ENCODE measurements around the gene DYNLRB2.
A peak's percentile ranks its signal among the peaks of the same experiment; 100 is the strongest.

Gene DYNLRB2

GRCh38 chr16:80540516-80541305 lies at the start of gene DYNLRB2:
Gene DYNLRB2 (plus strand): TSS chr16:80540993. CDS start chr16:80541077, 84 bp downstream.
- intact Hi-C loops (cut with DNase I), result loop anchor here (2.0 to 10.0 kb wide), 2 partner anchors 264 to 404 kb away; partner anchors contain the start of gene CDYL2
- peak; percentile 90 to 99 (median 92) for DNase-seq

GRCh38 chr16:80500116-80500859 lies 40.5 kb upstream of the DYNLRB2 start:
- no peak for DNase-seq
- intact Hi-C loops (cut with DNase I), result no loop called here

DNA sequence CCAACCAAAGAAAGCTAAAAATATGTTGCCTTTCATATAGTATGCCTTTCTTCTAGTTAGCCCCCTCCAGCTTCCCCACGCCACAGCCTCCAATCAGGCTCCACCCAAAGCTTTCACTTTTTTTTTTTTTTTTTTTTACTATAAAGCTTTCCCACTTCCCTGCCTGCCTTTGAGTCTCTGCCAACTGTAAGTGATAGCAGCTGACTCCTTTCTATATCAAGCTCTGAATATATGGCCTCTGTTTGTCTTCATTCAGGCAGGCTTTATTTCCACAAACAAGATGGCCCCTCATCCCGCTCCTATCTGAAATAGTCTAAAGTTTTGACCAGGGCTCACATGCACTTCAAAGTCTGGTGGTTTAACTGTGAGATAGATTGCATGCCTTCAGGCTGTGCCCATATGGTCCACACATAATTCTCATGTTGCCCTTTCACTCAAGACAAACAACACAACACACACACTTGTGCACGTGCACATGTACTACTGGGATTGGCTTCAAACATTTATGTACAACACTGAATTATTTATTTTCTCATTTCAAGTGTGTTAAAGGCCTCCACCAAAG lies 39.8 kb upstream of the DYNLRB2 start:
- DNase-seq, result no peak
- intact Hi-C loops (cut with DNase I), result no loop called here

DNA sequence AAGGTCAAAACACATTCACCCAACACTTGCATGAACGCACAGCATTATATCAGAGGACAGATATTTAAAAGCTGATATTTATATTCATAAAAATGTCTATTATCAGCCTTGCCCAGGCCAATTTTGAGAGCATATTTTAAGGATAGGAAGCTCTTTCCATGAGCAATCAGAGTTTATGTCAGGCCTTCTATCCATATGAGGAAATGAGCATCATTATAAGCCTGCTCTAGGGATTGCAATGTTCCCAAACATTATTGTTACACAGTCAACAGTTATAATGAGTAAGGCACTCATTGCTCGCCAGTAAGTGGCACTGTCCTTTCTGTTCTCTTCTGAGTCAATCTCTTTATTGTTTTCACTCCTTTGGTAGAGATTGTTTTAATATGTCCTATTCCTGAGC lies 37.7 kb upstream of the DYNLRB2 start:
- intact Hi-C loops (cut with DNase I), result no loop called here
- no peak for DNase-seq

DNA sequence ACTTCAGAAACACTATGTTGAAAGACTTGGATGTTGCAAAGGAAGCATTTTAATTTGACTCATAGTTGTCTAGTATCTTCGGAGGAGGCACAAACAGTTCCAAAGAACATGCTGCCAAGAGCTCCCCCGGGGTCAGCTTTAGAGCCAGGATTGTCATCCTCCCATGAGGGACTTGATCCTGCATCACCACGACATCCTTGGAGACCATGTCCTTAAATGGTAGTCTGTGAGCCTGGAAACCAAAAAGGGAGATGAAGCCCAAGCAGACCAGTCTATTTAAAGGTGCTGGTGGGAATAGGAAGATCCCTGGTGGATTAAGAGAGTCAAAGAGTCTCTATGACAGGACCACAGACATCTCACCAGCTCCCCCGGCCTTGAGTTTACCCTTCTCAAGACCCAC lies 33.3 kb upstream of the DYNLRB2 start:
- DNase-seq, result no peak
- intact Hi-C loops (cut with DNase I), result no loop called here

- no peak for DNase-seq
- intact Hi-C loops (cut with DNase I), result no loop called here
Measured at GRCh38 chr16:80509872-80510271, 30.9 kb upstream of the DYNLRB2 start.

GRCh38 chr16:80511824-80512592 lies 28.8 kb upstream of the DYNLRB2 start:
- intact Hi-C loops (cut with DNase I), result no loop called here

DNA sequence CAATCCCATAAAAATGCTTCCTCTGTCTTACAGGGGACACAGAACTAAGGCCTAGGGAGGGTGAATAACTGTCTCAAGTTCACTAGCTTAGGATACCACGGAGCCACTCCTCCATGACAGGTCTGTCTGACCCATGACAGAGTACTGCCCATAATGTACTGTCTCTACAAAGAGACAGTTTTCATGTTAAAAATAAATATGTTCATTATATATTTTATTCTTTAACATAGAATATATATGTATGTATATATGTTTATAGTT lies 28.3 kb upstream of the DYNLRB2 start:
- intact Hi-C loops (cut with DNase I), result no loop called here
- no peak for DNase-seq

More at GRCh38 chr16:80511824-80512592, 28.8 kb upstream of the DYNLRB2 start:
- DNase-seq, result no peak

GRCh38 chr16:80515374-80515773 lies 25.4 kb upstream of the DYNLRB2 start:
- intact Hi-C loops (cut with DNase I), result no loop called here

GRCh38 chr16:80517846-80518245 lies 22.9 kb upstream of the DYNLRB2 start:
- DNase-seq, result no peak
- intact Hi-C loops (cut with DNase I), result no loop called here

More at GRCh38 chr16:80515374-80515773, 25.4 kb upstream of the DYNLRB2 start:
- DNase-seq, result no peak

DNA sequence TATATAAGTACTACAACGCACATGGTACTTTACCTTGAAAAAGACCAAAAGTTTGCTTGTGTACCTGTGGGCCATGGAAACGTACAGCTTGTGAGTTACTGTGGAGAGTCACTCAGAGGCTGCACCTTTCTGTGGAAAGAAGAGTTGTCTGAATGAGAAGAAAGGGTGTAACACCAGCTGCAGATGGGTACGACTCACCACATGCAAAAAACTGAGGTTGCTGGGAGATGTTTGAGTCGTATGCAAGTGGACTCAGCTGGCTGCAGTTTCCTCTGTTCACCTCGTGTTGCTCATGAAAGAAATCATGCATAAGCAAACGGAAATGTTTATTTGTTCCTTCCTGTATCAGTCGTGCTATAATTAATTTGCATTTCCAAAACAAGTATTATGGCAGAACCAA lies 22.4 kb upstream of the DYNLRB2 start:
- no peak for DNase-seq
- intact Hi-C loops (cut with DNase I), result no loop called here

- DNase-seq, result no peak
- intact Hi-C loops (cut with DNase I), result no loop called here
Measured at GRCh38 chr16:80519189-80519588, 21.6 kb upstream of the DYNLRB2 start.

- intact Hi-C loops (cut with DNase I), result loop anchor here (10.0 kb wide), 1 partner anchor 299 kb away; no protein-coding TSS in a partner anchor
- DNase-seq, result no peak
Measured at GRCh38 chr16:80525420-80525819, 15.4 kb upstream of the DYNLRB2 start.

DNA sequence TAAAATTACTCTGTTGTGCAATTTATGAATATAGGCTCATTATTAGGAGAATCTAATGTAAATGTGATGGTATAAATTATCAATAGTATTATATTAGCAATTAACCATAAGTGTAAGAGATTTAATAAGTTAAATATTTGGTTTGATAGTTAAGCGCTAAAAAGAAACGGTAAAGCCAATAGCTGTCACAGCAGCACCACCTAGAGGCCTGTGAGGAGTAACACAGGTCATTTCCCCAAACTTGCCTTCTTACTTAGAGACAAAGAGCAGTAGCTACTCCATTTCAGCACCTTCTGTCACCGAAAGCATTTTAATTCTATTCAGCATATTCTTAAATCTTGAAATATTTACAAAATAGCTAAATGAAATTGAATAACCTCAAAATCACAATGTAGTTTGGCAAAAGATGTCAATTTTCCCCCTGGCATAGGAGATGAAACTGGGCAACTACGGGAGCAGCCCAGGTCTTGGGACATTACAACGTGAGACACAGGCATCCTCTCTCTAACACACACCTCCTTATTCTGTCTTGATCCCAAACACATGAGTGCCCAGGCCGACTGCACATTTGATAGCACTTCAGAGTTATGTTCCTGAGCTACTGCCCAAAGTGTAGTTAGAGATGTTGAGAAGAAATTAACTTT lies 14.3 kb upstream of the DYNLRB2 start:
- intact Hi-C loops (cut with DNase I), result loop anchor here (10.0 kb wide), 1 partner anchor 298 kb away; no protein-coding TSS in a partner anchor
- DNase-seq, result peak in 6 of 10 donors; percentile 18 to 78 (median 42)

- DNase-seq, result no peak
- intact Hi-C loops (cut with DNase I), result loop anchor here (10.0 kb wide), 1 partner anchor 298 kb away; no protein-coding TSS in a partner anchor
Measured at GRCh38 chr16:80527297-80527696, 13.5 kb upstream of the DYNLRB2 start.

DNA sequence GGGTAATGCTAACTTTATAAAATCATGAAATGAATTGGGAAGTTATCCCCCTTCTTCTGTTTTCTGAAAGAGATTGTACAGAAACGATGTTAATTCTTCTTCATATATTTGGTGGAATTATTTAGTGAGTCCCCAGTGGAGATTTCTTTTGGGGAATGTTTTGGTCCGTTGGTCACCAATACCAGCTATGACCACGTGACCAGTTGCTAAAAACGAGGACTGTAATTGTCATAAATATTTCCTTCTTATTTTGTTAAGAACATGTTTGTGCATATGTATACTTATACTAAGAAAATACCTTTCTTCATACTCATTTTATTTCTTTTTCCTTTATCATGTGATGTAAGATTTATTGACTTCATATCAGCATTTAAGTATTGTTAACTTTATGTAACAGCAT lies 10.3 kb upstream of the DYNLRB2 start:
- DNase-seq, result no peak
- intact Hi-C loops (cut with DNase I), result no loop called here

- intact Hi-C loops (cut with DNase I), result no loop called here
- no peak for DNase-seq
Measured at GRCh38 chr16:80536238-80536637, 4.6 kb upstream of the DYNLRB2 start.

DNA sequence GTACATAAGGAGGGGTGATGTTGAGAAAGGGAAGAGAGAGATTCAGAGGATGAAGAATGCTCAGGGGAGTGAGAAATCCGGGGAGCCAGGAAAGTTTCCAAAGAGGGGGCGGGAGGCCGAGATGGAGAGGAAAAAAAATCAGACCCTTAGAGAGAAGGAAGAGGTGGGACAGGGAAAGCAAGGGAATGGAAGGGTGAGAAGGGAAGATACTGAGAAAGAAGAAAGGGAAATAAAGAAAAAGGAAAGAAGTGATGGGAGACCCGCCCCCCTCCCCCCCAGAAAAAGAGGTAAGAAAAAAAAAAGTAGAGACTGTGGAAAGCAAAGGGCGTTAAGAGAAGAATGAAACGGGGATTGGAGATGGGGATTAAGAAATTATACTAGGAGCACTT lies 507 bp downstream of the DYNLRB2 start:
- DNase-seq, result no peak
- intact Hi-C loops (cut with DNase I), result loop anchor here (2.0 to 10.0 kb wide), 2 partner anchors 264 to 404 kb away; partner anchors contain the start of gene CDYL2

GRCh38 chr16:80543162-80543561 lies 2.4 kb downstream of the DYNLRB2 start:
- intact Hi-C loops (cut with DNase I), result loop anchor here (10.0 kb wide), 1 partner anchor 402 kb away; no protein-coding TSS in a partner anchor
- no peak for DNase-seq

DNA sequence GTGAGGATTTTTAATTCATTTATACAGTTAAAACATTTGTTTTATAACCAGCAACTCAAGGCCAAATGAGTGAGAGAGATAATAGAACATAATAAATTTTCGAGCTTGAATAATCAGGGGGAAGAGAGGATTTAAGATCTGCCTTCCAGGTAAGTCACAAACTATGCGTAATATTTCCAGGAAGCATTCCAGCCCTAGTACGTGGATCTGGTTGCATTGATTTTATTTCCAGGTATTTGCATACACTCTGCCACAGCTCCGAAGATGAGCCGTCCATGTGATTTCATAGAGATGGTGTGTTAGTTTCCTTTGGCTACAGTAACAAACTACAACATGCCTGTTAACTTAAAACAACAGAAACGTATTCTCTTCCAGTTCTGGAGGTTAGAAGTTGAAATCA lies 3.5 kb downstream of the DYNLRB2 start:
- intact Hi-C loops (cut with DNase I), result loop anchor here (10.0 kb wide), 1 partner anchor 400 kb away; no protein-coding TSS in a partner anchor
- DNase-seq, result no peak

Data from posterior cingulate gyrus (tissue), 11 donors.